ENCODE data around the gene LRRK2.

GRCh38 chr12:40312982-40313576 is 88.3 kb downstream of the LRRK2 start:
- TF ChIP-seq CTCF (IDR thresholded peaks at IDR 0.05; ENCODE audit: low read depth, low read length, missing input control) (peak; percentile 46), REST (IDR thresholded peaks at IDR 0.05) (no peak), SP1 (IDR thresholded peaks at IDR 0.05) (no peak), RAD21 (IDR thresholded peaks at IDR 0.05) (peak; percentile 80 to 81), MAX (IDR thresholded peaks at IDR 0.05) (no peak), ZBTB33 (IDR thresholded peaks at IDR 0.05) (no peak), TAF1 (conservative IDR thresholded peaks at IDR 0.05) (no peak), HNF4G (IDR thresholded peaks at IDR 0.05) (no peak), ATF3 (IDR thresholded peaks at IDR 0.05) (no peak), EGR1 (IDR thresholded peaks at IDR 0.05; ENCODE audit: low read depth in 2 of 2) (no peak), JUND (IDR thresholded peaks at IDR 0.05) (no peak)

Data from liver (tissue), 3 donors.